Lower leg skin (tissue), 3 donors: ENCODE data around the gene HHLA2.

Experiments
- CTCF ChIP-seq, 3 donors: fragments of 450-650 bp; IDR thresholded peaks; one replicate each; pipeline ENCODE4 v1.5.1; 2016; ENCODE audit warnings: antibody characterized with exemption in 3 of 3, mild to moderate bottlenecking in 3 of 3, moderate library complexity in 2 of 3
- POLR2A ChIP-seq, 2 donors: fragments of 450-650 bp; IDR thresholded peaks; one replicate each; pipeline ENCODE4 v1.6.1; 2016 to 2017; ENCODE audit warnings: antibody characterized with exemption in 2 of 2, mild to moderate bottlenecking in 1 of 2, moderate library complexity in 1 of 2

- TF ChIP-seq CTCF (IDR thresholded peaks at IDR 0.05) = no peak
- TF ChIP-seq POLR2A (IDR thresholded peaks at IDR 0.05) = no peak
Measured at GRCh38 chr3:108388136-108389132, 92.1 kb downstream of the HHLA2 start.
